GM23338 (cell line): Measurements from ENCODE around the gene B4GALT5. TPM values are rescaled to one million over a fixed set of nuclear protein-coding genes. Genes with fewer than 3 reads are reported as not detected.

Experiments
- ATAC-seq: fragments of 200-7000 bp; cut with Tn5 transposase; 3 replicates; pipeline ENCODE4 v1.9.1; 2020
- DNase-seq: peaks from one replicate; pipeline ENCODE4 v3.0.0-alpha.2; 2015; ENCODE audit warnings: low spot score
- H2AFZ ChIP-seq: fragments of 200-600 bp; sonication (generic); 2 replicates; pipeline ENCODE4 v1.8.0; 2016; ENCODE audit warnings: antibody characterized with exemption, mild to moderate bottlenecking, moderate library complexity
- H3F3A ChIP-seq: fragments of 200-600 bp; sonication (generic); replicated peaks from 2 replicates; pipeline ENCODE4 v1.8.0; 2017; ENCODE audit warnings: antibody characterized with exemption, mixed run types, low read depth
- H3K27ac ChIP-seq: fragments of 200-600 bp; sonication (generic); 2 replicates; pipeline ENCODE4 v1.6.1; 2016; ENCODE audit warnings: low read depth
- H3K27me3 ChIP-seq: fragments of 200-600 bp; sonication (generic); 2 replicates; pipeline ENCODE4 v1.8.0; 2016; ENCODE audit warnings: mild to moderate bottlenecking, mixed run types, moderate library complexity; ENCODE audit not compliant: insufficient read depth
- H3K36me3 ChIP-seq: fragments of 200-600 bp; sonication (generic); 2 replicates; pipeline ENCODE4 v1.8.0; 2016; ENCODE audit warnings: mild to moderate bottlenecking; ENCODE audit not compliant: insufficient read depth
- H3K4me1 ChIP-seq: fragments of 200-600 bp; sonication (generic); 2 replicates; pipeline ENCODE4 v1.8.0; 2016; ENCODE audit warnings: mild to moderate bottlenecking, moderate library complexity; ENCODE audit not compliant: insufficient read depth
- H3K4me2 ChIP-seq: fragments of 200-600 bp; sonication (generic); 2 replicates; pipeline ENCODE4 v1.7.1; 2017; ENCODE audit warnings: mixed run types
- H3K4me3 ChIP-seq: fragments of 200-600 bp; sonication (generic); 2 replicates; pipeline ENCODE4 v1.6.1; 2016; ENCODE audit warnings: mixed run types
- H3K79me2 ChIP-seq: fragments of 200-600 bp; sonication (generic); replicated peaks from 2 replicates; pipeline ENCODE4 v1.8.0; 2017; ENCODE audit warnings: mild to moderate bottlenecking; ENCODE audit not compliant: insufficient read depth
- H3K9me2 ChIP-seq: fragments of 200-600 bp; sonication (generic); 2 replicates; pipeline ENCODE4 v1.8.0; 2017; ENCODE audit not compliant: insufficient read depth
- H4K20me1 ChIP-seq: fragments of 200-600 bp; sonication (generic); replicated peaks from 2 replicates; pipeline ENCODE4 v1.8.0; 2017; ENCODE audit warnings: mild to moderate bottlenecking; ENCODE audit not compliant: insufficient read depth
- H3K27ac Mint-ChIP-seq: 2 replicates; pipeline ENCODE4 v1.8.0; 2020; ENCODE audit warnings: inconsistent platforms, mild to moderate bottlenecking, moderate library complexity, mixed read lengths
- H3K27me3 Mint-ChIP-seq: 3 replicates; pipeline ENCODE4 v1.8.0; 2022; ENCODE audit warnings: low read depth, mild to moderate bottlenecking, moderate library complexity, mixed read lengths, inconsistent platforms; ENCODE audit not compliant: insufficient read depth, poor library complexity
- H3K36me3 Mint-ChIP-seq: 3 replicates; pipeline ENCODE4 v1.8.0; 2021; ENCODE audit warnings: low read depth, mild to moderate bottlenecking, inconsistent platforms, moderate library complexity, mixed read lengths
- H3K4me1 Mint-ChIP-seq: 3 replicates; pipeline ENCODE4 v1.8.0; 2020; ENCODE audit warnings: mild to moderate bottlenecking, inconsistent platforms, mixed read lengths
- H3K4me3 Mint-ChIP-seq: 3 replicates; pipeline ENCODE4 v1.8.0; 2021; ENCODE audit warnings: moderate library complexity, mild to moderate bottlenecking, inconsistent platforms, mixed read lengths
- H3K9me3 Mint-ChIP-seq: 3 replicates; pipeline ENCODE4 v1.8.0; 2020; ENCODE audit warnings: moderate library complexity, mild to moderate bottlenecking, inconsistent platforms, mixed read lengths
- CREB1 ChIP-seq: fragments of 250-450 bp; sonication (Bioruptor Pico); IDR thresholded peaks from 2 replicates; pipeline ENCODE4 v1.5.0; 2020; ENCODE audit warnings: low read depth, mild to moderate bottlenecking, moderate library complexity
- EZH2phosphoT487 ChIP-seq: fragments of 200-600 bp; sonication (generic); IDR thresholded peaks from one replicate; pipeline ENCODE4 v1.8.1; 2018; ENCODE audit warnings: antibody characterized with exemption; ENCODE audit not compliant: unreplicated experiment
- JUNB ChIP-seq: IDR thresholded peaks from one replicate; pipeline ENCODE4 v1.6.1; 2016; ENCODE audit warnings: antibody characterized with exemption; ENCODE audit not compliant: unreplicated experiment
- NANOG ChIP-seq: IDR thresholded peaks from 2 replicates; pipeline ENCODE4 v1.6.1; 2016; ENCODE audit warnings: antibody characterized with exemption, borderline replicate concordance
- POLR2AphosphoS5 ChIP-seq: IDR thresholded peaks from 2 replicates; pipeline ENCODE4 v1.6.1; 2016; ENCODE audit warnings: antibody characterized with exemption, low read depth
- STAT1 ChIP-seq: IDR thresholded peaks from one replicate; pipeline ENCODE4 v1.6.1; 2016; ENCODE audit warnings: antibody characterized with exemption; ENCODE audit not compliant: unreplicated experiment
- ZNF114 ChIP-seq: fragments of 250-450 bp; sonication (Bioruptor Pico); IDR thresholded peaks from 2 replicates; pipeline ENCODE4 v1.5.0; 2020; ENCODE audit warnings: mild to moderate bottlenecking, moderate library complexity
- ZNF331 ChIP-seq: fragments of 250-450 bp; sonication (Bioruptor Pico); IDR thresholded peaks from 2 replicates; pipeline ENCODE4 v1.5.0; 2020; ENCODE audit warnings: low read depth, mild to moderate bottlenecking, moderate library complexity
- polyA plus RNA-seq: library from polyadenylated mRNA; unstranded; fragments of >200 nt; fragmentation: Nextera tagmentation; extraction: Ambion mirVana; gene quantifications from 2 replicates; pipeline ENCODE4 v1.2.1, GENCODE V29; 2016
- total RNA-seq: library from RNA; depleted of rRNA; stranded (reverse); fragments of >200 nt; shearing (Covaris generic); gene quantifications from 2 replicates; pipeline ENCODE4 v1.2.3, GENCODE V29; 2014
- TF ChIP-seq, protein P1 (sequence below): IDR thresholded peaks from one replicate; pipeline ENCODE4 v1.6.1; 2018; ENCODE audit warnings: antibody characterized with exemption; ENCODE audit not compliant: unreplicated experiment
- TF ChIP-seq, protein P2 (sequence below): fragments of 250-450 bp; sonication (Bioruptor Pico); IDR thresholded peaks from 2 replicates; pipeline ENCODE4 v1.5.0; 2020; ENCODE audit warnings: mild to moderate bottlenecking, moderate library complexity

Gene B4GALT5
- total and polyA plus RNA-seq, 2 experiments from 2014 or later, result 19.1 to 50.3 TPM

- TF ChIP-seq, protein P1, sequence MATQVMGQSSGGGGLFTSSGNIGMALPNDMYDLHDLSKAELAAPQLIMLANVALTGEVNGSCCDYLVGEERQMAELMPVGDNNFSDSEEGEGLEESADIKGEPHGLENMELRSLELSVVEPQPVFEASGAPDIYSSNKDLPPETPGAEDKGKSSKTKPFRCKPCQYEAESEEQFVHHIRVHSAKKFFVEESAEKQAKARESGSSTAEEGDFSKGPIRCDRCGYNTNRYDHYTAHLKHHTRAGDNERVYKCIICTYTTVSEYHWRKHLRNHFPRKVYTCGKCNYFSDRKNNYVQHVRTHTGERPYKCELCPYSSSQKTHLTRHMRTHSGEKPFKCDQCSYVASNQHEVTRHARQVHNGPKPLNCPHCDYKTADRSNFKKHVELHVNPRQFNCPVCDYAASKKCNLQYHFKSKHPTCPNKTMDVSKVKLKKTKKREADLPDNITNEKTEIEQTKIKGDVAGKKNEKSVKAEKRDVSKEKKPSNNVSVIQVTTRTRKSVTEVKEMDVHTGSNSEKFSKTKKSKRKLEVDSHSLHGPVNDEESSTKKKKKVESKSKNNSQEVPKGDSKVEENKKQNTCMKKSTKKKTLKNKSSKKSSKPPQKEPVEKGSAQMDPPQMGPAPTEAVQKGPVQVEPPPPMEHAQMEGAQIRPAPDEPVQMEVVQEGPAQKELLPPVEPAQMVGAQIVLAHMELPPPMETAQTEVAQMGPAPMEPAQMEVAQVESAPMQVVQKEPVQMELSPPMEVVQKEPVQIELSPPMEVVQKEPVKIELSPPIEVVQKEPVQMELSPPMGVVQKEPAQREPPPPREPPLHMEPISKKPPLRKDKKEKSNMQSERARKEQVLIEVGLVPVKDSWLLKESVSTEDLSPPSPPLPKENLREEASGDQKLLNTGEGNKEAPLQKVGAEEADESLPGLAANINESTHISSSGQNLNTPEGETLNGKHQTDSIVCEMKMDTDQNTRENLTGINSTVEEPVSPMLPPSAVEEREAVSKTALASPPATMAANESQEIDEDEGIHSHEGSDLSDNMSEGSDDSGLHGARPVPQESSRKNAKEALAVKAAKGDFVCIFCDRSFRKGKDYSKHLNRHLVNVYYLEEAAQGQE, result no peak
- no peak for TF ChIP-seq JUNB
- no peak for TF ChIP-seq ZNF114 (CRISPR knock-in tag)
- TF ChIP-seq CREB1, result no peak
- no peak for TF ChIP-seq EZH2phosphoT487
These were observed 42.2 kb downstream of the B4GALT5 start (continued) for GRCh38 chr20:49671433-49671832.

- Mint-ChIP-seq H3K9me3 (no peaks in the 10 kb centered on the region), H3K36me3 (no peaks in the 10 kb centered on the region), H3K4me1 (peaks cover 56% of the 10 kb centered on the region), H3K4me3 (no peak overlapping the region), H3K27me3 (peaks cover 4% of the 10 kb centered on the region), H3K27ac (no peak overlapping the region)
- no peak overlapping the region for H2AFZ ChIP-seq
- DNase-seq (no peak), ATAC-seq (no peak)
- H3K27me3 ChIP-seq, result no peaks in the 10 kb centered on the region
- peaks cover 87% of the 10 kb centered on the region for H4K20me1 ChIP-seq
- H3K36me3 ChIP-seq, result no peaks in the 10 kb centered on the region
- no peak overlapping the region for H3K27ac ChIP-seq
- peaks cover 44% of the 10 kb centered on the region for H3K4me1 ChIP-seq
- no peak overlapping the region for H3K4me2 ChIP-seq
- peaks cover 99% of the 10 kb centered on the region for H3K79me2 ChIP-seq
- H3K9me2 ChIP-seq, result no peaks in the 10 kb centered on the region
- H3F3A ChIP-seq, result no peaks in the 10 kb centered on the region
- no peak overlapping the region for H3K4me3 ChIP-seq
- TF ChIP-seq, protein P1, result no peak
- TF ChIP-seq ZNF114 (CRISPR knock-in tag) (no peak), JUNB (no peak), ZNF331 (CRISPR knock-in tag) (no peak), POLR2AphosphoS5 (no peak), CREB1 (no peak), STAT1 (no peak), NANOG (no peak), EZH2phosphoT487 (no peak)
- TF ChIP-seq, protein P2, sequence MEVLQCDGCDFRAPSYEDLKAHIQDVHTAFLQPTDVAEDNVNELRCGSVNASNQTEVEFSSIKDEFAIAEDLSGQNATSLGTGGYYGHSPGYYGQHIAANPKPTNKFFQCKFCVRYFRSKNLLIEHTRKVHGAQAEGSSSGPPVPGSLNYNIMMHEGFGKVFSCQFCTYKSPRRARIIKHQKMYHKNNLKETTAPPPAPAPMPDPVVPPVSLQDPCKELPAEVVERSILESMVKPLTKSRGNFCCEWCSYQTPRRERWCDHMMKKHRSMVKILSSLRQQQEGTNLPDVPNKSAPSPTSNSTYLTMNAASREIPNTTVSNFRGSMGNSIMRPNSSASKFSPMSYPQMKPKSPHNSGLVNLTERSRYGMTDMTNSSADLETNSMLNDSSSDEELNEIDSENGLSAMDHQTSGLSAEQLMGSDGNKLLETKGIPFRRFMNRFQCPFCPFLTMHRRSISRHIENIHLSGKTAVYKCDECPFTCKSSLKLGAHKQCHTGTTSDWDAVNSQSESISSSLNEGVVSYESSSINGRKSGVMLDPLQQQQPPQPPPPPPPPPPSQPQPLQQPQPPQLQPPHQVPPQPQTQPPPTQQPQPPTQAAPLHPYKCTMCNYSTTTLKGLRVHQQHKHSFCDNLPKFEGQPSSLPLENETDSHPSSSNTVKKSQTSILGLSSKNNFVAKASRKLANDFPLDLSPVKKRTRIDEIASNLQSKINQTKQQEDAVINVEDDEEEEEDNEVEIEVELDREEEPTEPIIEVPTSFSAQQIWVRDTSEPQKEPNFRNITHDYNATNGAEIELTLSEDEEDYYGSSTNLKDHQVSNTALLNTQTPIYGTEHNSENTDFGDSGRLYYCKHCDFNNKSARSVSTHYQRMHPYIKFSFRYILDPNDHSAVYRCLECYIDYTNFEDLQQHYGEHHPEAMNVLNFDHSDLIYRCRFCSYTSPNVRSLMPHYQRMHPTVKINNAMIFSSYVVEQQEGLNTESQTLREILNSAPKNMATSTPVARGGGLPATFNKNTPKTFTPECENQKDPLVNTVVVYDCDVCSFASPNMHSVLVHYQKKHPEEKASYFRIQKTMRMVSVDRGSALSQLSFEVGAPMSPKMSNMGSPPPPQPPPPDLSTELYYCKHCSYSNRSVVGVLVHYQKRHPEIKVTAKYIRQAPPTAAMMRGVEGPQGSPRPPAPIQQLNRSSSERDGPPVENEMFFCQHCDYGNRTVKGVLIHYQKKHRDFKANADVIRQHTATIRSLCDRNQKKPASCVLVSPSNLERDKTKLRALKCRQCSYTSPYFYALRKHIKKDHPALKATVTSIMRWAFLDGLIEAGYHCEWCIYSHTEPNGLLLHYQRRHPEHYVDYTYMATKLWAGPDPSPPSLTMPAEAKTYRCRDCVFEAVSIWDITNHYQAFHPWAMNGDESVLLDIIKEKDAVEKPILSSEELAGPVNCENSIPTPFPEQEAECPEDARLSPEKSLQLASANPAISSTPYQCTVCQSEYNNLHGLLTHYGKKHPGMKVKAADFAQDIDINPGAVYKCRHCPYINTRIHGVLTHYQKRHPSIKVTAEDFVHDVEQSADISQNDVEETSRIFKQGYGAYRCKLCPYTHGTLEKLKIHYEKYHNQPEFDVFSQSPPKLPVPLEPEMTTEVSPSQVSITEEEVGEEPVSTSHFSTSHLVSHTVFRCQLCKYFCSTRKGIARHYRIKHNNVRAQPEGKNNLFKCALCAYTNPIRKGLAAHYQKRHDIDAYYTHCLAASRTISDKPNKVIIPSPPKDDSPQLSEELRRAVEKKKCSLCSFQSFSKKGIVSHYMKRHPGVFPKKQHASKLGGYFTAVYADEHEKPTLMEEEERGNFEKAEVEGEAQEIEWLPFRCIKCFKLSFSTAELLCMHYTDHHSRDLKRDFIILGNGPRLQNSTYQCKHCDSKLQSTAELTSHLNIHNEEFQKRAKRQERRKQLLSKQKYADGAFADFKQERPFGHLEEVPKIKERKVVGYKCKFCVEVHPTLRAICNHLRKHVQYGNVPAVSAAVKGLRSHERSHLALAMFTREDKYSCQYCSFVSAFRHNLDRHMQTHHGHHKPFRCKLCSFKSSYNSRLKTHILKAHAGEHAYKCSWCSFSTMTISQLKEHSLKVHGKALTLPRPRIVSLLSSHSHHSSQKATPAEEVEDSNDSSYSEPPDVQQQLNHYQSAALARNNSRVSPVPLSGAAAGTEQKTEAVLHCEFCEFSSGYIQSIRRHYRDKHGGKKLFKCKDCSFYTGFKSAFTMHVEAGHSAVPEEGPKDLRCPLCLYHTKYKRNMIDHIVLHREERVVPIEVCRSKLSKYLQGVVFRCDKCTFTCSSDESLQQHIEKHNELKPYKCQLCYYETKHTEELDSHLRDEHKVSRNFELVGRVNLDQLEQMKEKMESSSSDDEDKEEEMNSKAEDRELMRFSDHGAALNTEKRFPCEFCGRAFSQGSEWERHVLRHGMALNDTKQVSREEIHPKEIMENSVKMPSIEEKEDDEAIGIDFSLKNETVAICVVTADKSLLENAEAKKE (CRISPR knock-in tag), result no peak
These were observed 44.0 kb downstream of the B4GALT5 start for GRCh38 chr20:49669601-49670189.
